SK-N-SH (cell line): ENCODE data around the gene GGTLC1. TPM values are rescaled to one million over a fixed set of nuclear protein-coding genes. Genes with fewer than 3 reads are reported as not detected.

Source experiments
- CTCF ChIA-PET: fragments of 300-600, 350-600 bp; formaldehyde crosslinking; extraction: SDS; loops from one replicate; lab custom pipeline; 2021; lab: Yijun Ruan, JAX
- POLR2A ChIA-PET: fragments of 350-600 bp; sonication (Branson Sonifier 250); formaldehyde crosslinking; extraction: SDS; loops from one replicate; lab custom pipeline; 2020; ENCODE audit warnings: antibody characterized with exemption, inconsistent platforms; lab: Yijun Ruan, JAX
- DNase-seq: peaks from one replicate; pipeline ENCODE4 v3.0.0; 2012
- H2AFZ ChIP-seq: fragments of 200-600 bp; sonication (generic); 2 replicates; pipeline ENCODE4 v1.8.1; 2016; ENCODE audit warnings: antibody characterized with exemption, mild to moderate bottlenecking, low read depth
- H3F3A ChIP-seq: fragments of 200-600 bp; sonication (generic); replicated peaks from 2 replicates; pipeline ENCODE3; 2016; ENCODE audit warnings: antibody characterized with exemption, mild to moderate bottlenecking; ENCODE audit not compliant: insufficient read depth
- H3K27ac ChIP-seq, 2 experiments: fragments of 200-500 bp in 1 of 2; fragments of 200-600 bp in 1 of 2; sonication (Bioruptor generic) in 1 of 2; sonication (generic), shearing (Covaris generic) in 1 of 2; 2 replicates each; pipeline versions ENCODE4 v1.5.1 to v1.6.1; 2014 to 2016; ENCODE audit warnings: low read depth in 2 of 2, inconsistent platforms in 1 of 2, low read length in 1 of 2, mild to moderate bottlenecking in 1 of 2, mixed read lengths in 1 of 2
- H3K27me3 ChIP-seq: fragments of 200-600 bp; sonication (generic), shearing (Covaris generic); 2 replicates; pipeline ENCODE4 v1.6.1; 2016; ENCODE audit warnings: mixed run types; ENCODE audit not compliant: insufficient read depth
- H3K36me3 ChIP-seq, 2 experiments: fragments of 200-500 bp in 1 of 2; fragments of 200-600 bp in 1 of 2; sonication (Bioruptor generic) in 1 of 2; sonication (generic) in 1 of 2; replicated peaks in 1 of 2; 2 replicates each; pipeline versions ENCODE3 to v1.5.1; 2014 to 2016; ENCODE audit warnings: low read length in 1 of 2, mild to moderate bottlenecking in 1 of 2; ENCODE audit not compliant: insufficient read depth in 2 of 2, control insufficient read depth in 1 of 2
- H3K4me1 ChIP-seq, 2 experiments: fragments of 200-500 bp in 1 of 2; fragments of 200-600 bp in 1 of 2; sonication (Bioruptor generic) in 1 of 2; sonication (generic), shearing (Covaris generic) in 1 of 2; 2 replicates each; pipeline versions ENCODE4 v1.5.1 to v1.6.1; 2014 to 2016; ENCODE audit warnings: low read depth in 1 of 2, low read length in 1 of 2, mixed run types in 1 of 2; ENCODE audit not compliant: insufficient read depth in 2 of 2, control insufficient read depth in 1 of 2
- H3K4me2 ChIP-seq: fragments of 200-600 bp; sonication (generic), shearing (Covaris generic); 2 replicates; pipeline ENCODE4 v1.6.1; 2017; ENCODE audit warnings: mixed run types
- H3K4me3 ChIP-seq, 2 experiments: fragments of 200-500 bp in 1 of 2; fragments of 200-600 bp in 1 of 2; sonication (Bioruptor generic) in 1 of 2; sonication (generic), shearing (Covaris generic) in 1 of 2; 2 replicates each; pipeline versions ENCODE4 v1.5.1 to v1.8.1; 2014 to 2016; ENCODE audit warnings: low read depth in 2 of 2, inconsistent platforms in 1 of 2, low read length in 1 of 2, mild to moderate bottlenecking in 1 of 2, mixed read lengths in 1 of 2, moderate library complexity in 1 of 2
- H3K79me2 ChIP-seq: fragments of 200-600 bp; sonication (generic); 2 replicates; pipeline ENCODE4 v1.8.1; 2017; ENCODE audit warnings: mild to moderate bottlenecking; ENCODE audit not compliant: insufficient read depth
- H3K9ac ChIP-seq: fragments of 200-600 bp; sonication (generic); 2 replicates; pipeline ENCODE4 v1.6.1; 2017; ENCODE audit warnings: mixed run types
- H3K9me2 ChIP-seq: fragments of 200-600 bp; sonication (generic); 2 replicates; pipeline ENCODE4 v1.6.1; 2017; ENCODE audit warnings: mixed run types
- H3K9me3 ChIP-seq: fragments of 200-600 bp; sonication (generic); 2 replicates; pipeline ENCODE4 v1.6.1; 2017; ENCODE audit warnings: mixed run types, mild to moderate bottlenecking, moderate library complexity
- H4K20me1 ChIP-seq: fragments of 200-600 bp; sonication (generic); 2 replicates; pipeline ENCODE4 v1.6.1; 2017; ENCODE audit warnings: mild to moderate bottlenecking, mixed run types; ENCODE audit not compliant: insufficient read depth
- CHD2 ChIP-seq: fragments of 150-350 bp; IDR thresholded peaks from 2 replicates; pipeline ENCODE4 v1.6.1; 2018; ENCODE audit warnings: low read length; ENCODE audit not compliant: partially characterized antibody
- EP300 ChIP-seq, 2 experiments: IDR thresholded peaks; 2 replicates each; pipeline versions ENCODE4 v1.4.0 to v1.6.1; 2012; ENCODE audit warnings: borderline replicate concordance in 1 of 2, low read depth in 1 of 2, low read length in 1 of 2
- FOXM1 ChIP-seq: IDR thresholded peaks from 2 replicates; pipeline ENCODE4 v1.4.0; 2012; ENCODE audit warnings: low read depth, mild to moderate bottlenecking
- GABPA ChIP-seq: IDR thresholded peaks from 2 replicates; pipeline ENCODE4 v1.4.0; 2012; ENCODE audit warnings: low read depth, mild to moderate bottlenecking
- GATA2 ChIP-seq: sonication (generic); formaldehyde crosslinking; IDR thresholded peaks from 2 replicates; pipeline ENCODE4 v1.5.0; 2020; ENCODE audit warnings: mild to moderate bottlenecking, missing genetic modification reagents
- IRF3 ChIP-seq: fragments of 150-350 bp; IDR thresholded peaks from 2 replicates; pipeline ENCODE4 v1.6.1; 2016; ENCODE audit warnings: mild to moderate bottlenecking, low read depth, low read length
- JUND ChIP-seq: IDR thresholded peaks from 2 replicates; pipeline ENCODE4 v1.4.0; 2012
- NRF1 ChIP-seq: IDR thresholded peaks from 2 replicates; pipeline ENCODE4 v1.6.1; 2012; ENCODE audit warnings: low read depth, mild to moderate bottlenecking, low read length
- PBX3 ChIP-seq: IDR thresholded peaks from 2 replicates; pipeline ENCODE4; 2012
- POLR2AphosphoS5 ChIP-seq: IDR thresholded peaks from 2 replicates; pipeline ENCODE4 v1.6.1; 2012; ENCODE audit warnings: low read depth, low read length
- RAD21 ChIP-seq: IDR thresholded peaks from 2 replicates; pipeline ENCODE4 v1.6.1; 2012; ENCODE audit warnings: mild to moderate bottlenecking, low read length
- REST ChIP-seq: IDR thresholded peaks from 2 replicates; pipeline ENCODE4 v1.6.1; 2012; ENCODE audit warnings: mild to moderate bottlenecking, low read depth, low read length, moderate library complexity
- RXRA ChIP-seq: IDR thresholded peaks from 2 replicates; pipeline ENCODE4 v1.4.0; 2012; ENCODE audit warnings: low read depth, mild to moderate bottlenecking, borderline replicate concordance
- SMC3 ChIP-seq: IDR thresholded peaks from 2 replicates; pipeline ENCODE4 v1.6.1; 2012; ENCODE audit warnings: low read depth, low read length, improper control_type of control experiment
- TAF1 ChIP-seq: IDR thresholded peaks from 2 replicates; pipeline ENCODE4 v1.6.1; 2012; ENCODE audit warnings: low read depth, mild to moderate bottlenecking, low read length, moderate library complexity, borderline replicate concordance
- USF2 ChIP-seq: fragments of 150-350 bp; IDR thresholded peaks from 2 replicates; pipeline ENCODE4 v1.6.1; 2017; ENCODE audit warnings: antibody characterized with exemption, low read length, low read depth, borderline replicate concordance
- WGBS: methylation state at CpG from one replicate; pipeline ENCODE4 v1.1.6; 2017; ENCODE audit warnings: low lambda C conversion rate; 5-methylcytosine and 5-hydroxymethylcytosine counted together
- polyA plus RNA-seq, 3 experiments: library from polyadenylated mRNA; depleted of rRNA; stranded (reverse); fragments of >200 nt; gene quantifications; 2 replicates each; pipeline ENCODE4 v1.2.3, GENCODE V29; 2012
- TF ChIP-seq, protein P1 (sequence below): IDR thresholded peaks from 2 replicates; pipeline ENCODE4 v1.4.0; 2012; ENCODE audit warnings: low read depth, borderline replicate concordance
- TF ChIP-seq, protein P2 (sequence below): IDR thresholded peaks from 2 replicates; pipeline ENCODE4 v1.4.0; 2012; ENCODE audit warnings: low read depth
- TF ChIP-seq, protein P3 (sequence below): IDR thresholded peaks from 2 replicates; pipeline ENCODE4 v1.4.0; 2012; ENCODE audit warnings: low read depth, borderline replicate concordance

Gene GGTLC1
- polyA plus RNA-seq, 1 of the 3 experiments (the other 2 are of a cell fraction): not detected

- H3K9ac ChIP-seq: no peak overlapping the region
- H3K9me2 ChIP-seq: no peaks in the 10 kb centered on the region
- POLR2A ChIA-PET: no interaction called here
- no peak overlapping the region for H3K4me2 ChIP-seq
- no peaks in the 10 kb centered on the region for H3K9me3 ChIP-seq
- no peak for DNase-seq
- H3K27ac ChIP-seq: no peak overlapping the region
- H2AFZ ChIP-seq: no peak overlapping the region
- H3K4me1 ChIP-seq: no peaks in the 10 kb centered on the region
- H3K27me3 ChIP-seq: peaks cover 3% of the 10 kb centered on the region; the same call in 1 of the 2 replicates
- WGBS: 37% methylated on average over 5 of the region's 6 CpGs
- no peak overlapping the region for H3K4me3 ChIP-seq
- H3F3A ChIP-seq: no peaks in the 10 kb centered on the region
- H3K79me2 ChIP-seq: no peaks in the 10 kb centered on the region
- CTCF ChIA-PET: no interaction called here
- TF ChIP-seq SMC3: no peak
- no peak for TF ChIP-seq CHD2
- no peak for TF ChIP-seq RAD21
- TF ChIP-seq GATA2 (CRISPR knock-in tag): no peak
- TF ChIP-seq, protein P1, sequence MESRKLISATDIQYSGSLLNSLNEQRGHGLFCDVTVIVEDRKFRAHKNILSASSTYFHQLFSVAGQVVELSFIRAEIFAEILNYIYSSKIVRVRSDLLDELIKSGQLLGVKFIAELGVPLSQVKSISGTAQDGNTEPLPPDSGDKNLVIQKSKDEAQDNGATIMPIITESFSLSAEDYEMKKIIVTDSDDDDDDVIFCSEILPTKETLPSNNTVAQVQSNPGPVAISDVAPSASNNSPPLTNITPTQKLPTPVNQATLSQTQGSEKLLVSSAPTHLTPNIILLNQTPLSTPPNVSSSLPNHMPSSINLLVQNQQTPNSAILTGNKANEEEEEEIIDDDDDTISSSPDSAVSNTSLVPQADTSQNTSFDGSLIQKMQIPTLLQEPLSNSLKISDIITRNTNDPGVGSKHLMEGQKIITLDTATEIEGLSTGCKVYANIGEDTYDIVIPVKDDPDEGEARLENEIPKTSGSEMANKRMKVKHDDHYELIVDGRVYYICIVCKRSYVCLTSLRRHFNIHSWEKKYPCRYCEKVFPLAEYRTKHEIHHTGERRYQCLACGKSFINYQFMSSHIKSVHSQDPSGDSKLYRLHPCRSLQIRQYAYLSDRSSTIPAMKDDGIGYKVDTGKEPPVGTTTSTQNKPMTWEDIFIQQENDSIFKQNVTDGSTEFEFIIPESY: no peak
- no peak for TF ChIP-seq FOXM1
- TF ChIP-seq TAF1: no peak
- no peak for TF ChIP-seq PBX3
- no peak for TF ChIP-seq EP300 (IDR thresholded peaks at IDR 0.05; ENCODE audit: borderline replicate concordance in 1 of 2, low read depth in 1 of 2, low read length in 1 of 2)
- no peak for TF ChIP-seq RXRA
- TF ChIP-seq POLR2AphosphoS5: no peak
- no peak for TF ChIP-seq IRF3
- no peak for TF ChIP-seq NRF1
- H4K20me1 ChIP-seq: no peaks in the 10 kb centered on the region
- H3K36me3 ChIP-seq: no peaks in the 10 kb centered on the region
Observed at GRCh38 chr20:24011282-24011681, 22.7 kb upstream of the GGTLC1 start.

- WGBS: 22% methylated on average over 3 of the region's 3 CpGs
- Histone ChIP-seq H3K27ac (no peak overlapping the region), H3K9ac (no peak overlapping the region), H3K4me3 (no peak overlapping the region), H4K20me1 (no peaks in the 10 kb centered on the region), H3F3A (no peaks in the 10 kb centered on the region), H3K4me1 (no peaks in the 10 kb centered on the region), H3K9me2 (no peaks in the 10 kb centered on the region), H2AFZ (no peak overlapping the region), H3K79me2 (no peaks in the 10 kb centered on the region), H3K4me2 (no peak overlapping the region), H3K9me3 (no peaks in the 10 kb centered on the region), H3K36me3 (no peaks in the 10 kb centered on the region), H3K27me3 (peaks cover 11% of the 10 kb centered on the region; the same call in 1 of the 2 replicates)
- POLR2A ChIA-PET: no interaction called here
- CTCF ChIA-PET: interaction anchor here (2.5 kb wide), 1 partner anchor 11 kb away, joined by 14 read pairs; no protein-coding TSS in a partner anchor
- DNase-seq: no peak
- no peak for TF ChIP-seq JUND
- no peak for TF ChIP-seq USF2
- no peak for TF ChIP-seq GABPA
- TF ChIP-seq CHD2: no peak
- no peak for TF ChIP-seq GATA2 (CRISPR knock-in tag)
- TF ChIP-seq, protein P2, sequence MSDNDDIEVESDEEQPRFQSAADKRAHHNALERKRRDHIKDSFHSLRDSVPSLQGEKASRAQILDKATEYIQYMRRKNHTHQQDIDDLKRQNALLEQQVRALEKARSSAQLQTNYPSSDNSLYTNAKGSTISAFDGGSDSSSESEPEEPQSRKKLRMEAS: no peak
- TF ChIP-seq REST: no peak
- TF ChIP-seq, protein P3, sequence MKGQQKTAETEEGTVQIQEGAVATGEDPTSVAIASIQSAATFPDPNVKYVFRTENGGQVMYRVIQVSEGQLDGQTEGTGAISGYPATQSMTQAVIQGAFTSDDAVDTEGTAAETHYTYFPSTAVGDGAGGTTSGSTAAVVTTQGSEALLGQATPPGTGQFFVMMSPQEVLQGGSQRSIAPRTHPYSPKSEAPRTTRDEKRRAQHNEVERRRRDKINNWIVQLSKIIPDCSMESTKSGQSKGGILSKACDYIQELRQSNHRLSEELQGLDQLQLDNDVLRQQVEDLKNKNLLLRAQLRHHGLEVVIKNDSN: no peak
Observed at GRCh38 chr20:24007758-24008157, 19.2 kb upstream of the GGTLC1 start.
